SK-N-SH treated with all-trans-retinoic acid at 6 μM for 48 hours (cell line): ENCODE results near the gene CHMP1A.

Source experiments
- ATAC-seq: fragments of 200-7000 bp; cut with Tn5 transposase; 3 replicates; pipeline ENCODE4 v1.9.1; 2020; ENCODE audit warnings: mild to moderate bottlenecking, moderate library complexity
- ARNTL ChIP-seq: fragments of 450-650 bp; formaldehyde crosslinking; IDR thresholded peaks from 2 replicates; pipeline ENCODE4 v1.5.0; 2020; ENCODE audit warnings: low read depth, mild to moderate bottlenecking, moderate library complexity, borderline replicate concordance
- CSDC2 ChIP-seq: fragments of 250-450 bp; sonication (Bioruptor Pico); IDR thresholded peaks from 2 replicates; pipeline ENCODE4 v1.5.0; 2020; ENCODE audit warnings: mild to moderate bottlenecking, moderate library complexity
- ESRRG ChIP-seq: fragments of 250-450 bp; sonication (Bioruptor Pico); IDR thresholded peaks from 2 replicates; pipeline ENCODE4 v1.6.1; 2021; ENCODE audit warnings: mild to moderate bottlenecking
- GLIS3 ChIP-seq: fragments of 250-450 bp; sonication (Bioruptor Pico); IDR thresholded peaks from 2 replicates; pipeline ENCODE4 v1.5.0; 2020; ENCODE audit warnings: mild to moderate bottlenecking, moderate library complexity
- ISL1 ChIP-seq: fragments of 250-450 bp; sonication (Bioruptor Pico); IDR thresholded peaks from 2 replicates; pipeline ENCODE4 v2.1.2; 2022; ENCODE audit warnings: mild to moderate bottlenecking, moderate library complexity
- OSR1 ChIP-seq: fragments of 250-450 bp; sonication (Bioruptor Pico); IDR thresholded peaks from 2 replicates; pipeline ENCODE4 v1.8.0; 2022; ENCODE audit warnings: moderate library complexity, mild to moderate bottlenecking, inconsistent platforms
- PPARA ChIP-seq: fragments of 250-450 bp; sonication (Bioruptor Pico); IDR thresholded peaks from 2 replicates; pipeline ENCODE4 v1.5.0; 2020; ENCODE audit warnings: mild to moderate bottlenecking, borderline replicate concordance
- RARB ChIP-seq: fragments of 250-450 bp; sonication (Bioruptor Pico); IDR thresholded peaks from 2 replicates; pipeline ENCODE4 v1.8.0; 2021; ENCODE audit warnings: mild to moderate bottlenecking, moderate library complexity
- SNAI2 ChIP-seq: fragments of 250-450 bp; sonication (Bioruptor Pico); IDR thresholded peaks from 2 replicates; pipeline ENCODE4 v1.5.0; 2020; ENCODE audit warnings: mild to moderate bottlenecking, moderate library complexity
- TOX ChIP-seq: fragments of 250-450 bp; sonication (Bioruptor Pico); IDR thresholded peaks from 2 replicates; pipeline ENCODE4 v1.8.0; 2021; ENCODE audit warnings: mild to moderate bottlenecking, moderate library complexity, borderline replicate concordance
- ZC3H10 ChIP-seq: fragments of 250-450 bp; sonication (Bioruptor Pico); IDR thresholded peaks from 2 replicates; pipeline ENCODE4 v1.5.1; 2021; ENCODE audit warnings: mild to moderate bottlenecking, moderate library complexity
- ZFP3 ChIP-seq: fragments of 250-450 bp; sonication (Bioruptor Pico); IDR thresholded peaks from 2 replicates; pipeline ENCODE4 v1.5.0; 2020; ENCODE audit warnings: mild to moderate bottlenecking, moderate library complexity
- ZNF565 ChIP-seq: fragments of 450-650 bp; formaldehyde crosslinking; conservative IDR thresholded peaks from 2 replicates; pipeline ENCODE4 v1.5.0; 2020; ENCODE audit warnings: low read depth, mild to moderate bottlenecking, moderate library complexity
- ZNF70 ChIP-seq: fragments of 450-650 bp; formaldehyde crosslinking; IDR thresholded peaks from 2 replicates; pipeline ENCODE4 v1.5.0; 2020; ENCODE audit warnings: mild to moderate bottlenecking, moderate library complexity
- ZNF8 ChIP-seq: fragments of 450-650 bp; formaldehyde crosslinking; IDR thresholded peaks from 2 replicates; pipeline ENCODE4 v1.5.0; 2020; ENCODE audit warnings: mild to moderate bottlenecking, moderate library complexity
- TF ChIP-seq, protein P1 (sequence below): fragments of 250-450 bp; sonication (Bioruptor Pico); IDR thresholded peaks from 2 replicates; pipeline ENCODE4 v1.5.1; 2020; ENCODE audit warnings: low read depth, mild to moderate bottlenecking, moderate library complexity
- TF ChIP-seq, protein P2 (sequence below): fragments of 250-450 bp; sonication (Bioruptor Pico); IDR thresholded peaks from 2 replicates; pipeline ENCODE4 v1.5.0; 2020; ENCODE audit warnings: mild to moderate bottlenecking, moderate library complexity
- TF ChIP-seq, protein P3 (sequence below): fragments of 250-450 bp; sonication (Bioruptor Pico); IDR thresholded peaks from 2 replicates; pipeline ENCODE4 v1.8.0; 2021; ENCODE audit warnings: low read depth, mild to moderate bottlenecking, moderate library complexity, borderline replicate concordance
- TF ChIP-seq, protein P4 (sequence below): fragments of 250-450 bp; sonication (Bioruptor Pico); IDR thresholded peaks from 2 replicates; pipeline ENCODE4 v1.5.1; 2021; ENCODE audit warnings: mild to moderate bottlenecking, moderate library complexity
- TF ChIP-seq, protein P5 (sequence below): fragments of 250-450 bp; sonication (Bioruptor Pico); IDR thresholded peaks from 2 replicates; pipeline ENCODE4 v1.8.0; 2020; ENCODE audit warnings: mild to moderate bottlenecking, moderate library complexity, borderline replicate concordance

CHMP1A gene

DNA sequence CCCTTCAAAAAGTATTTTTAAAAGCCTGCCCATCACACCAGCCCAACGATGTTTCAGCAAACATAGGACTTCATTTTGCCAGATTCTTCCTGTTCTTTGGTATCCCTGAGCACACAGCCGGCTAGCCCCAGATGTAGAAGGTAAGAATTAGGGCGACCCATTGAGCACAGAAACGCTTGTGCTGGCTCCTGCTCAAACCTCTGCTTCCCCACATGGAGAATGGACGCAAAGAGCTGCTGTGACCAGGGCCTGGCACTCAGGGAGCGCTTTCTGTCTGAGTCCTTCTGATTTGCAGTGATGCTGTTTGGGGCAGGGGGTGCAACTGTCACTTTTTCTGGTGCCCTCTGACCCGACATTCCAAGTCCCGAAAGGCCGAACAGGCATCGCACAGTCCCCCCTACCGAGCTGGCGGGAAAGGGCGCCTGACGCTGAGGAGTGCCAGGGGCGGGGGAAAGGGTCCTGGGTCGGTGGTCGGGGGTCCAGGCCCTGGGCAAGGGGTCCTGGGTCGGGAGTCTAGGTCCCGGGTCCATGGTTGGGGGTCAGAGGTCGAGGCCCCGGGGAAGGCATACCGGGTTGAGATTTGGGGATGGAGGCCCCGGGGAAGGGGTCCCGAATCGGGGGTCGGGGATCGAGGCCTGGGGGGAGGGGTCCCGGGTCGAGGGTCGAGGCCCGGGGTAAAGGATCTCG, 930 bp downstream of the CHMP1A start:
- no peak for ATAC-seq
- TF ChIP-seq, protein P1, sequence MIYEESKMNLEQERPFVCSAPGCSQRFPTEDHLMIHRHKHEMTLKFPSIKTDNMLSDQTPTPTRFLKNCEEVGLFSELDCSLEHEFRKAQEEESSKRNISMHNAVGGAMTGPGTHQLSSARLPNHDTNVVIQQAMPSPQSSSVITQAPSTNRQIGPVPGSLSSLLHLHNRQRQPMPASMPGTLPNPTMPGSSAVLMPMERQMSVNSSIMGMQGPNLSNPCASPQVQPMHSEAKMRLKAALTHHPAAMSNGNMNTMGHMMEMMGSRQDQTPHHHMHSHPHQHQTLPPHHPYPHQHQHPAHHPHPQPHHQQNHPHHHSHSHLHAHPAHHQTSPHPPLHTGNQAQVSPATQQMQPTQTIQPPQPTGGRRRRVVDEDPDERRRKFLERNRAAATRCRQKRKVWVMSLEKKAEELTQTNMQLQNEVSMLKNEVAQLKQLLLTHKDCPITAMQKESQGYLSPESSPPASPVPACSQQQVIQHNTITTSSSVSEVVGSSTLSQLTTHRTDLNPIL = no peak
- TF ChIP-seq RARB (CRISPR knock-in tag) = no peak
- TF ChIP-seq, protein P2, sequence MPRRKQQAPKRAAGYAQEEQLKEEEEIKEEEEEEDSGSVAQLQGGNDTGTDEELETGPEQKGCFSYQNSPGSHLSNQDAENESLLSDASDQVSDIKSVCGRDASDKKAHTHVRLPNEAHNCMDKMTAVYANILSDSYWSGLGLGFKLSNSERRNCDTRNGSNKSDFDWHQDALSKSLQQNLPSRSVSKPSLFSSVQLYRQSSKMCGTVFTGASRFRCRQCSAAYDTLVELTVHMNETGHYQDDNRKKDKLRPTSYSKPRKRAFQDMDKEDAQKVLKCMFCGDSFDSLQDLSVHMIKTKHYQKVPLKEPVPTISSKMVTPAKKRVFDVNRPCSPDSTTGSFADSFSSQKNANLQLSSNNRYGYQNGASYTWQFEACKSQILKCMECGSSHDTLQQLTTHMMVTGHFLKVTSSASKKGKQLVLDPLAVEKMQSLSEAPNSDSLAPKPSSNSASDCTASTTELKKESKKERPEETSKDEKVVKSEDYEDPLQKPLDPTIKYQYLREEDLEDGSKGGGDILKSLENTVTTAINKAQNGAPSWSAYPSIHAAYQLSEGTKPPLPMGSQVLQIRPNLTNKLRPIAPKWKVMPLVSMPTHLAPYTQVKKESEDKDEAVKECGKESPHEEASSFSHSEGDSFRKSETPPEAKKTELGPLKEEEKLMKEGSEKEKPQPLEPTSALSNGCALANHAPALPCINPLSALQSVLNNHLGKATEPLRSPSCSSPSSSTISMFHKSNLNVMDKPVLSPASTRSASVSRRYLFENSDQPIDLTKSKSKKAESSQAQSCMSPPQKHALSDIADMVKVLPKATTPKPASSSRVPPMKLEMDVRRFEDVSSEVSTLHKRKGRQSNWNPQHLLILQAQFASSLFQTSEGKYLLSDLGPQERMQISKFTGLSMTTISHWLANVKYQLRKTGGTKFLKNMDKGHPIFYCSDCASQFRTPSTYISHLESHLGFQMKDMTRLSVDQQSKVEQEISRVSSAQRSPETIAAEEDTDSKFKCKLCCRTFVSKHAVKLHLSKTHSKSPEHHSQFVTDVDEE (CRISPR knock-in tag) = no peak
- no peak for TF ChIP-seq CSDC2
- TF ChIP-seq, protein P3, sequence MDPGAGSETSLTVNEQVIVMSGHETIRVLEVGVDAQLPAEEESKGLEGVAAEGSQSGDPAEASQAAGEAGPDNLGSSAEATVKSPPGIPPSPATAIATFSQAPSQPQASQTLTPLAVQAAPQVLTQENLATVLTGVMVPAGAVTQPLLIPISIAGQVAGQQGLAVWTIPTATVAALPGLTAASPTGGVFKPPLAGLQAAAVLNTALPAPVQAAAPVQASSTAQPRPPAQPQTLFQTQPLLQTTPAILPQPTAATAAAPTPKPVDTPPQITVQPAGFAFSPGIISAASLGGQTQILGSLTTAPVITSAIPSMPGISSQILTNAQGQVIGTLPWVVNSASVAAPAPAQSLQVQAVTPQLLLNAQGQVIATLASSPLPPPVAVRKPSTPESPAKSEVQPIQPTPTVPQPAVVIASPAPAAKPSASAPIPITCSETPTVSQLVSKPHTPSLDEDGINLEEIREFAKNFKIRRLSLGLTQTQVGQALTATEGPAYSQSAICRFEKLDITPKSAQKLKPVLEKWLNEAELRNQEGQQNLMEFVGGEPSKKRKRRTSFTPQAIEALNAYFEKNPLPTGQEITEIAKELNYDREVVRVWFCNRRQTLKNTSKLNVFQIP (CRISPR knock-in tag) = no peak
- TF ChIP-seq, protein P4, sequence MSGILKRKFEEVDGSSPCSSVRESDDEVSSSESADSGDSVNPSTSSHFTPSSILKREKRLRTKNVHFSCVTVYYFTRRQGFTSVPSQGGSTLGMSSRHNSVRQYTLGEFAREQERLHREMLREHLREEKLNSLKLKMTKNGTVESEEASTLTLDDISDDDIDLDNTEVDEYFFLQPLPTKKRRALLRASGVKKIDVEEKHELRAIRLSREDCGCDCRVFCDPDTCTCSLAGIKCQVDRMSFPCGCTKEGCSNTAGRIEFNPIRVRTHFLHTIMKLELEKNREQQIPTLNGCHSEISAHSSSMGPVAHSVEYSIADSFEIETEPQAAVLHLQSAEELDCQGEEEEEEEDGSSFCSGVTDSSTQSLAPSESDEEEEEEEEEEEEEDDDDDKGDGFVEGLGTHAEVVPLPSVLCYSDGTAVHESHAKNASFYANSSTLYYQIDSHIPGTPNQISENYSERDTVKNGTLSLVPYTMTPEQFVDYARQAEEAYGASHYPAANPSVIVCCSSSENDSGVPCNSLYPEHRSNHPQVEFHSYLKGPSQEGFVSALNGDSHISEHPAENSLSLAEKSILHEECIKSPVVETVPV = no peak
- TF ChIP-seq ZFP3 (CRISPR knock-in tag) = no peak
- no peak for TF ChIP-seq ISL1
- no peak for TF ChIP-seq ZC3H10 (CRISPR knock-in tag)
- no peak for TF ChIP-seq GLIS3
- TF ChIP-seq ZNF8 (CRISPR knock-in tag) = no peak

DNA sequence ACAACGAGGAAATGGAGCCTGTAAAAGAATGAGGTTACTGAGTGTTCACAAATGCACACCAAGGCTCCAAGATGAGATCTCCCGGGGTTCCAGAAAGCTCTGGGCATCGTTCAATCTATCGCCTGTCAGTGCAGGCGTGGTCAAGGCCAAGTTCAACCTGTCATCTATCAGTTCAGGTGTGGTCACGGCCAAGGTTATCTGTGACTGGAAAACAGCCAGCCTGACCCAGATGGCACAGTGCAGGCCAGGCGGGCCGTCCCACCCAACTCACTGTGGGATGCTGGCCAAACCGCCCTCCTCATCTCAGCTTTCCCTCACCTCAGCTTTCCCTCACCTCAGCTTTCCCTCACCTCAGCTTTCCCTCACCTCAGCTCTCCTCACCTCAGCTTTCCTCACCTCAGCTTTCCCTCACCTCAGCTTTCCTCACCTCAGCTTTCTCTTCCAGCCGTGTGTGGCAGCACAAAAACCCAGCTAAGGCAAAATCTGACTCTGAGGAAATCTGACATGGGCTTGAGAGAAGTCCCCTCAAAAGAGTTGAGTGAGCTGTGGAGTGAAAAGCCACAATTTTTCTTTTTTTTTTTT, 2.4 kb downstream of the CHMP1A start:
- TF ChIP-seq GLIS3 (no peak), ARNTL (CRISPR knock-in tag) (no peak), OSR1 (CRISPR knock-in tag) (no peak), RARB (CRISPR knock-in tag) (no peak), PPARA (CRISPR knock-in tag) (no peak), ZC3H10 (CRISPR knock-in tag) (no peak), TOX (CRISPR knock-in tag) (no peak), ZNF70 (CRISPR knock-in tag) (no peak), ESRRG (no peak), ZNF565 (CRISPR knock-in tag) (no peak), SNAI2 (no peak), CSDC2 (no peak), ZFP3 (CRISPR knock-in tag) (no peak), ZNF8 (CRISPR knock-in tag) (no peak)
- TF ChIP-seq, protein P4 = no peak
- TF ChIP-seq, protein P5, sequence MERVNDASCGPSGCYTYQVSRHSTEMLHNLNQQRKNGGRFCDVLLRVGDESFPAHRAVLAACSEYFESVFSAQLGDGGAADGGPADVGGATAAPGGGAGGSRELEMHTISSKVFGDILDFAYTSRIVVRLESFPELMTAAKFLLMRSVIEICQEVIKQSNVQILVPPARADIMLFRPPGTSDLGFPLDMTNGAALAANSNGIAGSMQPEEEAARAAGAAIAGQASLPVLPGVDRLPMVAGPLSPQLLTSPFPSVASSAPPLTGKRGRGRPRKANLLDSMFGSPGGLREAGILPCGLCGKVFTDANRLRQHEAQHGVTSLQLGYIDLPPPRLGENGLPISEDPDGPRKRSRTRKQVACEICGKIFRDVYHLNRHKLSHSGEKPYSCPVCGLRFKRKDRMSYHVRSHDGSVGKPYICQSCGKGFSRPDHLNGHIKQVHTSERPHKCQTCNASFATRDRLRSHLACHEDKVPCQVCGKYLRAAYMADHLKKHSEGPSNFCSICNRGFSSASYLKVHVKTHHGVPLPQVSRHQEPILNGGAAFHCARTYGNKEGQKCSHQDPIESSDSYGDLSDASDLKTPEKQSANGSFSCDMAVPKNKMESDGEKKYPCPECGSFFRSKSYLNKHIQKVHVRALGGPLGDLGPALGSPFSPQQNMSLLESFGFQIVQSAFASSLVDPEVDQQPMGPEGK = no peak
- TF ChIP-seq, protein P2 (CRISPR knock-in tag) = no peak
- TF ChIP-seq, protein P3 (CRISPR knock-in tag) = no peak
- no peak for ATAC-seq
